IPS DF 4.7 (cell line): ENCODE data around the gene SLC39A7.

Experiments
- DNase-seq: peaks from one replicate; pipeline ENCODE4 v3.0.0-alpha.2; 2013; ENCODE audit warnings: low spot score; ENCODE audit errors: extremely low read depth

SLC39A7 gene

DNA sequence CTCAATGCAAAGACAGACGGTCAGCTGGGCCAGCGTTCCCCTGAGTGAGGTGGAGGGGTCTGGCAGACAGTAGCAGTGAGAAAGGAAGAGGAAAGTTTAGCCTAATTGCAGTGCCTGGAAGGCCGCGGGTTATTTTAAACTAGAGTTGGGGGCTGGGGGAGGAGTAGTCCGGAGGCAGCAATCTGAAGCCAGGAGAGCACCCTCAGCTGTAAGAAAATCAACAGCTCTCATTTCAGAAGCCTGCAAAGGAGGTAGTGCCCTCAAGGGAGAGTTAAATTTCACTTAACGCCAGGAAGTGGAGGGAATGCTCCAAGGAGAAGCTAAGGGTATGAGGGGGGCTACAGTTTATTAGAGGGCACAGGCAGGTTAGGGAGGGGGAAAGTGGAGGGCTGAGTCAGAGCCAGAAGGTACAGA lies 34.6 kb downstream of the SLC39A7 start:
- DNase-seq = no peak

DNA sequence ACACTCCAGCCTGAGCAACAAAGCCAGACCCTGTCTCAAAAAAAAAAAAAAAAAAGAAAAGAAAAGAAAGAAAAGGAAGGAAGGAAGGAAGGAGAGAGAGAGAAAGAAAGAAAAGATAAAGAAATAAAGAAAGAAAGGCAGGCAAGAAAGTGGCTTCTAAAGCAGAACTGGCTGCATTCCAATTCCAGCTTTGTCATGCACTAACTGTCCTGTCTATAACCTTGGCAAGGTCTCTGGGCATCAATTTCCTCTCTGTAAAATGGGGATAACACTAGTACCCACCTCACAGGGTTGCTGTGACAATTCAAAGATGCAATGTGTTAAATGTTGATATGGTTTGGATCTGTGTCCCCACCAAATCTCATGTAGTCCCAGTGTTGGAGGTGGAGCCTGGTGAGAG lies 35.7 kb downstream of the SLC39A7 start:
- DNase-seq = no peak

DNA sequence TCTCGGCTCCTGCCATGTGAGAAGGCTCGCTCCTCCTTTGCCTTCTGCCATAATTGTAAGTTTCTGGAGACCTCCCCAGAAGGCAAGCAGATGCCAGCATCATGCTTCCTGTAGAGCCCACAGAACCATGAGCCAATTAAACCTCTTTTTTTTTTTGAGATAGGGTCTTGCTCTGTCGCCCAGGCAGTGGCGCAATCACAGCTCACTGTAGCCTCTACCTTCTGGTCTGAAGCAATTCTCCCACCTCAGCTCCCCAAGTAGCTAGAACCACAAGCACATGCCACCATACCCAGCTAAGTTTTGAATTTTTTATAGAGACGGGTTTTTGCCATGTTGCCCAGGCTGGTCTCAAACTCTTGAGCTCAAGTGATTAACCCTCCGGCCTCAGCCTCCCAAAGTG lies 36.2 kb downstream of the SLC39A7 start:
- DNase-seq = no peak

DNA sequence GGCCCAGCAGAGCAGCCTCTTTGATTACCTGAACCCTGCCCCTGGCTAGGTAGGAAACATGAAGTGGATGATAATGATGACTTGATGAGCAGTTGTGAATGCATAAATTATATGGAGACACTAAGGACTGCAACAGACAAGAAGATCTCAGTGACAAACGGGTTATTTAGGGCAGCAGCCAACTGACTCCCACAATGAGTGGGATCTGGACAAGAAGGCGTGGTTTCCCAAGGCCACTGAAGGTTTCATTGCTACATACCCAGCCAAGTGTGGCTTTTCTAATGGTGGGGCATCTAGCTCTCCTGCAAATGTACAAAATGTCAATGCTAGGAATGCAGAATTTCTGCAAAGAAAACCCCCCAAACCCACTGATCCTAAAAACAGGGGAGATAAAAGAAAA lies 37.1 kb downstream of the SLC39A7 start:
- no peak for DNase-seq

DNA sequence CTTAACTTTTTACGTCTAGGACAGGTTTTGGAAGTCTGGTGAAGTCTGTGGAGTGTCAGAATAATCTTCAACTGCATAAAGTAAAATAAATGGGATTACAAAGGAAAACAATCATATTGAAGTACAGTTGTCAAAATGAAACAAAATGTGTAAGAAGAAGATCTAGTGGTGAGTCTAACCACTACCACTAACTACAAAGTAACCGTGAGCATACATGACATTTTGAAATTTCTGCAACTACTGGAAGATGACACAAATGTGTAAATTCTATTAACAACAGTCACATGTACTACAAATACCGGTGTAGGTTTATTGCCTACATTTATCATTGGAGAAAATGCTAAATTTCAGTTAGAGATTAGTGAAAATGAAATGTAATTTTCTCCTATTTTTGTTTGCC lies 41.3 kb downstream of the SLC39A7 start:
- no peak for DNase-seq

DNA sequence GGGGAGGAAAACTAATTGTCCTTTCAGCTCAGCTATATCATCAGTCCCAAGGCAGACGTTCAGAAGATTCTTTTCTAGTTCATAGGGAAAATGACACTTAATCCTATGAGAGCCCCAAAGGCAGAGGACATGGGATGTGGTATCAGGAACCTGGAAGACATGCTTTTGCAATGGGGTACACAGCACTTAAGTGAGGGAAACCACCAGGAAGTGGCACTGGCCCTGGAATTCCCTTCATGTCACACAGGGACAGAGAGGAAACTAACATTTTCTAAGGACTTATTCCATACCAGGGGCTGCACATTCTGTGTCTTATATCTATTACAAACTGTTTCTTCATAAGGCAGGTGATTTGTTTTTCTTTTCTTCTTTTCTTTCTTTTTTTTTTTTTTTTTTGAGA lies 42.8 kb downstream of the SLC39A7 start:
- DNase-seq = no peak

DNA sequence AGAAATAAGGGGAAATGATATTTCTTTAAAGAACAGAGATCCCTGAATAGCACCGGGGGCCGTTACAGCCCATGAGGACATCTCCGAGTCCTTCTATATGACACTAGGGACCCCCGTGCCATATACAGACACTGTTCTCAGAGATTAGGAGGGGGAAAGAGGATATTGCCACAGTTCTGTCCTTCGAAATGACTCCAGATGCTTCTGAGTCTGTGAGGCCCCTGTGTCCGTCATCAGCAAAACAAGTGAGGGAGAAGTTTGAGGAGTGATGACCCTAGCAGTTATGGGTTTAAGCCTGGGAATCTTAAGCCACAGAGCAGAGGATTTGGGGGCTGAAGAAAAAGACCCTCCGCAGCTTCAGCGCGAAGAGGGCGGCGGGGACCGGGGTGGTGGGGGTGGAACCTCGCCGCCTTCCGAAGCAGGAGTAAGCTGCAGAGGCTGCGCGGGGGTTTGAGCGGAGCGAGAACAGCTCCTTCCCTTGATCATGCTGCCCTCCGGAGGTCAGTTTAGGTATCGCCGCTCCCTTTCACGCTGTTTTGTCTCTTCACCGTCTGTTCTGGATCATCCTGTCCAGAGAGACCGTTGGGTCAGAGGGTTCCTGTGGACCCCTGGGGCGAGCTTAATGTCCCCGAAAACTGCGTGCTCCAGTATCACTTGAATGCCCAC lies 47.4 kb downstream of the SLC39A7 start:
- DNase-seq = peak; percentile 64

DNA sequence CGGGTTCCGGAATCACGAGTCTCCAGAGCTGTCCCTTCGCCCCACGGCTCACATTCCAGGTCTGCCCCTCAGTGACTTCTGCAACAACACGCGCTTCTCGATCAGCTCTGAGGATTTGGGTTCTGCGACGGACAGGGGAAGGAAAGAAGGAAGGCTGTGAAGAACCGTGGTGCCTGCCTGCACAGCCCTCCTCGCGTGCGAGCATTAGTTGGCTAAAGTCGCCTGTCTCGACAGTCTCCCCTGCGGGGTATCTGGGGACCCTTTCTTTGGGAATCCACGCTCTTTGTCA lies 47.9 kb downstream of the SLC39A7 start:
- no peak for DNase-seq

DNA sequence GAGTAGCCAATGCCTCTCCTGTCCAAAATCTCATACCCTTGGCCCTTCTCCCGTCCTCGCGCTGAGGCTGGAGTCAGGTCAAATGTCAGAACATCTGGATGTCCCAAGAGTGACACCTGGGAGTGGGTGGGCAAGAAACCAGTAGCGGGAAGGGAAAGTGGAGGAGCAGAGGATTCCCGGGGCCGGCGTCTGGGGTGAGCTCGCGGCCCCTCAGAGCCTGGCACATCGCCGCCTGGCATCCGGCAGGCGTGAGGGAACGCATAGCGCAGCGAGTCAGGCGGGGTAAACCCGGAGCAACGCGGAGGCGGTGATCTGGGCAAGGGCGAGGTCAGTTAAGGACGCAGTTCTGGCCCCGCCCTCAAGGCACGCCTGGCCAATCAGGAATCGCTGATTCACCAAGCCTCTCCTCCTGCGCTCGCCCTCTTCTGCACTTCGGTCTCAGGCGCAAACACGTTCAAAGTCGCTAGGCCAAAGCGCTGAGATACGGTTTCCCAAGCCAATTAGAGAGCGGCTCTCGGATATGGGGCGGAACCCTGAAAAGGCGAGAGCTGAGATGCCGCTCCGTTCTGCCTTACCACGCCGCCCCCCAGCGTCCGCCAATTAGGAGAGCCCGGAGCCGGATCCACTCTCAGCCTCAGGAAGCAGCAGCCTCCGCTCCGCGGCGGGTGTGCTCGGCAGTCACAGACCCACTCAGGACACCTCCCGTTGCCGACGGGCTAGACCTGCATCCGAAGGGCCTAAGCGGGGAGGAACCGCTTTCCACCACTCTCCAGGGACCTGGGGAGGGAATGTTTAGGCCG lies 48.5 kb downstream of the SLC39A7 start:
- peak; percentile 98 for DNase-seq

DNA sequence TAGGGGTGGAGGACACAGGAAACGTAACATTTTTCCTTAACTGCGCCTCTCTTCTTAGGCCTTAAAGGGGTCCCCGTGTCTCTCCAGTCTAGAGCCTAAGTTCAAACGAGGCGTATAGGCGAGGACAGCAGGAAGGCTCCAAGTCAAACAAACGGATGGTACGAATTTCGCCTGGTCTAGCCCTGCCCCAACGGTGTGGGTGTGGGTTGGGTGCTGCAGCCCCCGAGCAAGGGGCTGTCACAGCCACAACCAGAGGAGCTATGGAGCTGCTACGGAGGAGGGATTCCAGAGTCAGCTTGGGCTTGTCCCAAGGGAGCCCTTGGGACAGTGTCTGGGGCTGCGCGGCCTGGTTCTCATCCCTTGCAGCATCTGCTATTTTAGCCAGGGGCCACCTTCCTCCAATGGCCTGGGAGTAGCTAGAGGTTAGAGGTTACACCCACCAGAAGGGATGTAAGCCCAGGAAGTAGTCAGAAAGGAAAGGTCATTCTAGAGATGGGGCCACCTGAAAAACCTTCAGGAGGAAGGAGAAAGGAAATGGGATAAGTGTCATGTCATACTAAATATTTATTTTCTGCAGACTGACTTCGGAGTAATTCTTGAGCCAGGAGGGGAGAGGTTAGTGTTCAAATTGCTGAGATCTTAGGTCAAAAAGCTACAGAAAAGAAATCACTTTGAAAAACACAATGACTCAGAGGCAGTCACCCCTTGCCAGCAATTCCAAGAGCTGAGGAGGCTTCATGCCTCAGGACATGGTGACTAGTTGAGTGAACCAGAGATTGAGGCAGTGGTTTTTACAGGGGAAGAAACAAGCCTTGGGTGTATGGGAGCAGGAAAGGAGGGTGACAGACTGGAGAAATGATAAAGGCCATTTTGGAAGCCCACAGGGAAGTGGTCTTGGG lies 49.3 kb downstream of the SLC39A7 start:
- no peak for DNase-seq

DNA sequence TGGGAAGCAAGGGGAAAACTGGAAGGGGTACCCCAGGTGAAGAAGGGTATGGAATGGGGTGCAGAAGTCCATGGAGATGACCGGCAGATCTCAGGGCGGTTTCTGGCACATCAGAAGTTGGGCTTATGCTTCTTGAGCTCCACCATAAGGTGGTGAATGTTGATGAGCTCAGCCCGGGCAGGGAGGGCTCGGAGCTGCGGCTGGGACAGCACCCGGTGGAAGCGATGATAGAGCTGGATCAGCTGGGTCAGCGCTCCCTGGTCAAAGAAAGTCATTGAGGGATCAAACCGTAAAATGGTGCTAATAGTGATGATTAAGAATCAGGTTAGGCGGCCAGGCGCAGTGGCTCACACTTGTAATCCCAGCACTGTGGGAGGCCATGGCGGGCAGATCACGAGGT lies 50.1 kb downstream of the SLC39A7 start:
- no peak for DNase-seq

DNA sequence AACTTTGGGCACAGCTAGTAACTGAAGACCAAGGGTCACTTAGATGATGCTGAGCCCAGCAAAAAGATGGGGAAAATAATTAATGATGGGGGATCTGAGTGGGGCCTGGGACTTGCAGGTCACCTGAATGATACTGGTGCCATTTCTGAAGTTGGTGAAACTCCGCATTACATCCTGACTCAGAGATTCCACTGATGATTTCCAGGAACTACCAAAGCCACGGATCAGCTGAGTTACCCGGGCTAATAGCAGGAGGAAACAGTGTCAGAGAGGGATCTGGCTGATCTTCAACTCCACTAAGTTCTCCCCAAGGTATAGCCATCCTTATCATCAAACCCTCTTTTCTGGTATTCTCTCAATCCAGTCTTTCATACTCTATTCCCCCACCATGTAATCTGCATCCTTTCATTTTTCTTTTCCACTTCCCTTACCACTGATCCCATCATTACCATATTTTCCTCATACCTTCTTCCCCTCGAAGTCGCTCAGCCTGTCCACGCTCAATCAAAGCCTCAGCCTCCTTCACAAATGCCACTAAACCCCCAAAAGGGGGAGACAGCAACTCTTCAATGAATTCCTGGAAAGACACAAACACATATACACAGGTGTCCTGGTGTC lies 50.8 kb downstream of the SLC39A7 start:
- no peak for DNase-seq

DNA sequence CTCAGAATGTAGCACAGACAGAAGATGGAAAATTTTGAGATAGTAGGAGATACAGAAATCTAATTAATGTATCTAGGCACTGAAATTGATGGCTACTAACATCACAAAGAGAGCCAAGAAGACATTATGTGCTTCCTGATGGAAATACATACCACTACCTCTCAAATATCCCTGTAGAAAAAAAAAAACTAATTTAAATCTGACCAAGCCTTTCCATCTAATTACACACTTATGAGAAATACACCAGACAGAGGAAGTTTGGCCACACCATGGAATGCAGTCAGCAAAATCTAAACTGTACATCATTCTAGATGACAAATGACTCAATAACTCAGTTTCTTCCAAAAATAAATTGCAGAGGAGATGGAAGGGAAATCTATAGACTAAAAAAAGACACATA lies 52.1 kb downstream of the SLC39A7 start:
- DNase-seq = no peak
